ENCODE results near the gene SLC17A9.

SLC17A9 gene

DNA sequence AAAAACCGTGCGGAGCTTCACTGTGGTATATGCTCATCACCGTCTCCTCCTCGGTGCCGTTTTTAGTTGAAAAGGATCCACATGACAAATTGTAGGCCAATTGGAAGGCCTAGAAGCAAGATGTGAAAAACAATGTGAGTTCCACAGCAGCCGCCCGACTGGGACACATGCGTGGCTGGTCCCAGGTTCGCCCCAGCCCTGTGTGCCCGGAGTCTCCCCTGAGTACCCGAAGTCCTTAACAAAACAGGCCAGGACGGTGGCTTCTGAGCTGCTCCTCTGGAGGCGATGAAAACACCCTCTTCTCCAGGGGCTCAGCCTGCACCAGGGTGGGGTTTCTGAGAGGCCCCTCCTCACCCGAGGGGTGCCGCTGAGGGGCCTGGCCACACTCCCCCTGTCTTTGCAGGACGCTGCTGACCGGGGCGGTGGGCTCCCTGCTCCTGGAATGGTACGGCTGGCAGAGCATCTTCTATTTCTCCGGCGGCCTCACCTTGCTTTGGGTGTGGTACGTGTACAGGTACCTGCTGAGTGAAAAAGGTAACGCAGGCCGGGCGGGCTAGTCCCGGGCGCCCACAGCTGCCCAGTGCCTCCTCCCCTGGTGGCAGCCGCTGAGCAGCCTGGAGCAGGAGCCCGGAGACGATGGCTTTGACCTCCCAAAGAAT lies 9.8 kb downstream of the SLC17A9 start:
- Histone ChIP-seq H3K4me3 (ENCODE audit: low read length) (no peak overlapping the region), H3K27ac (ENCODE audit: low read length) (no peak overlapping the region), H3K9me3 (ENCODE audit: insufficient read depth, low read depth, low read length) (no peaks in the 10 kb centered on the region), H3K9ac (ENCODE audit: low read depth, low read length) (no peak overlapping the region), H3K4me1 (ENCODE audit: insufficient read depth, low read length) (no peaks in the 10 kb centered on the region), H3K36me3 (ENCODE audit: insufficient read depth, low read depth, low read length) (peaks cover 7% of the 10 kb centered on the region; the same call in 1 of the 2 replicates), H3K27me3 (ENCODE audit: insufficient read depth, low read length) (no peaks in the 10 kb centered on the region)

DNA sequence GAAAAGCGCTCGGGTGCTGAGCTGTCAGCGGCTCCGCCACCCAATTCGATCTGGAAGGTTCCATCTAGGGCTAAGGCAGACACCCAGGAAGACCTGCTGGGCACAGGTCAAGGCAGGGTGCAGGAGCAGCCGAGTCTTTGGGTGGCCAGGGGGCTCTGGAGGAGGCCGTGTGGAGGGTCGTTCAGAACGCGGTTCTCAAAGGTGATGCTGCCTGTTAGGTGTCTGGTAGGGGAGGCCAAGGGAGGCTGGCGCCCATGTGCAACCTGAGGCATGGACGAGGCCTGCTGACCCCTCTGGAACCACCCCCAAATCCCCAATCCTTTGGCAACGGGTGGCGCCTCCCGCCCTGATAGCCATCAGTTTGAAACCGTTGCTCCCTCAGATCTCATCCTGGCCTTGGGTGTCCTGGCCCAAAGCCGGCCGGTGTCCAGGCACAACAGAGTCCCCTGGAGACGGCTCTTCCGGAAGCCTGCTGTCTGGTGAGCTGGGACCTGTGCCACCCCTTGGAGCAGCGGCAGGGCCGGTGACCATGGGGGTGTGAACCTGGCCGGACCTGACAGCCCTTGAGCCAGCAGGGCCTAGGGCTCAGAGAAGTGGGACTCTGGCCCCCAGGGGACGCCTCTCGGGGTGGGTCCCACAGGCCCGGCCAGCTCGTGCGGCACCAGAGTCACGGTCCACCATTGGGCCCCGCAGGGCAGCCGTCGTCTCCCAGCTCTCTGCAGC lies 10.5 kb downstream of the SLC17A9 start:
- Histone ChIP-seq H3K27me3 (ENCODE audit: insufficient read depth, low read length) (no peaks in the 10 kb centered on the region), H3K36me3 (ENCODE audit: insufficient read depth, low read depth, low read length) (0 out of 2 replicates have a peak, but pooled peaks cover under 1% of the 10 kb centered on the region), H3K9me3 (ENCODE audit: insufficient read depth, low read depth, low read length) (no peaks in the 10 kb centered on the region), H3K9ac (ENCODE audit: low read depth, low read length) (no peak overlapping the region), H3K27ac (ENCODE audit: low read length) (no peak overlapping the region), H3K4me1 (ENCODE audit: insufficient read depth, low read length) (no peaks in the 10 kb centered on the region), H3K4me3 (ENCODE audit: low read length) (no peak overlapping the region)

GRCh38 chr20:62963614-62964397 lies 11.3 kb downstream of the SLC17A9 start:
- H3K27me3 ChIP-seq (ENCODE audit: insufficient read depth, low read length), result no peaks in the 10 kb centered on the region
- H3K4me1 ChIP-seq (ENCODE audit: insufficient read depth, low read length), result no peaks in the 10 kb centered on the region
- H3K9me3 ChIP-seq (ENCODE audit: insufficient read depth, low read depth, low read length), result no peaks in the 10 kb centered on the region
- H3K36me3 ChIP-seq (ENCODE audit: insufficient read depth, low read depth, low read length), result no peaks in the 10 kb centered on the region
- H3K27ac ChIP-seq (ENCODE audit: low read length), result no peak overlapping the region
- no peak overlapping the region for H3K4me3 ChIP-seq (ENCODE audit: low read length)
- H3K9ac ChIP-seq (ENCODE audit: low read depth, low read length), result no peak overlapping the region

GRCh38 chr20:62964700-62965099 lies 12.2 kb downstream of the SLC17A9 start:
- Histone ChIP-seq H3K4me3 (ENCODE audit: low read length) (no peak overlapping the region), H3K9ac (ENCODE audit: low read depth, low read length) (no peak overlapping the region), H3K9me3 (ENCODE audit: insufficient read depth, low read depth, low read length) (no peaks in the 10 kb centered on the region), H3K36me3 (ENCODE audit: insufficient read depth, low read depth, low read length) (no peaks in the 10 kb centered on the region), H3K4me1 (ENCODE audit: insufficient read depth, low read length) (no peaks in the 10 kb centered on the region), H3K27me3 (ENCODE audit: insufficient read depth, low read length) (no peaks in the 10 kb centered on the region), H3K27ac (ENCODE audit: low read length) (no peak overlapping the region)

GRCh38 chr20:62965363-62965771 lies 12.9 kb downstream of the SLC17A9 start:
- Histone ChIP-seq H3K36me3 (ENCODE audit: insufficient read depth, low read depth, low read length) (no peaks in the 10 kb centered on the region), H3K4me3 (ENCODE audit: low read length) (no peak overlapping the region), H3K27me3 (ENCODE audit: insufficient read depth, low read length) (no peaks in the 10 kb centered on the region), H3K9me3 (ENCODE audit: insufficient read depth, low read depth, low read length) (no peaks in the 10 kb centered on the region), H3K4me1 (ENCODE audit: insufficient read depth, low read length) (no peaks in the 10 kb centered on the region), H3K27ac (ENCODE audit: low read length) (no peak overlapping the region), H3K9ac (ENCODE audit: low read depth, low read length) (no peak overlapping the region)

DNA sequence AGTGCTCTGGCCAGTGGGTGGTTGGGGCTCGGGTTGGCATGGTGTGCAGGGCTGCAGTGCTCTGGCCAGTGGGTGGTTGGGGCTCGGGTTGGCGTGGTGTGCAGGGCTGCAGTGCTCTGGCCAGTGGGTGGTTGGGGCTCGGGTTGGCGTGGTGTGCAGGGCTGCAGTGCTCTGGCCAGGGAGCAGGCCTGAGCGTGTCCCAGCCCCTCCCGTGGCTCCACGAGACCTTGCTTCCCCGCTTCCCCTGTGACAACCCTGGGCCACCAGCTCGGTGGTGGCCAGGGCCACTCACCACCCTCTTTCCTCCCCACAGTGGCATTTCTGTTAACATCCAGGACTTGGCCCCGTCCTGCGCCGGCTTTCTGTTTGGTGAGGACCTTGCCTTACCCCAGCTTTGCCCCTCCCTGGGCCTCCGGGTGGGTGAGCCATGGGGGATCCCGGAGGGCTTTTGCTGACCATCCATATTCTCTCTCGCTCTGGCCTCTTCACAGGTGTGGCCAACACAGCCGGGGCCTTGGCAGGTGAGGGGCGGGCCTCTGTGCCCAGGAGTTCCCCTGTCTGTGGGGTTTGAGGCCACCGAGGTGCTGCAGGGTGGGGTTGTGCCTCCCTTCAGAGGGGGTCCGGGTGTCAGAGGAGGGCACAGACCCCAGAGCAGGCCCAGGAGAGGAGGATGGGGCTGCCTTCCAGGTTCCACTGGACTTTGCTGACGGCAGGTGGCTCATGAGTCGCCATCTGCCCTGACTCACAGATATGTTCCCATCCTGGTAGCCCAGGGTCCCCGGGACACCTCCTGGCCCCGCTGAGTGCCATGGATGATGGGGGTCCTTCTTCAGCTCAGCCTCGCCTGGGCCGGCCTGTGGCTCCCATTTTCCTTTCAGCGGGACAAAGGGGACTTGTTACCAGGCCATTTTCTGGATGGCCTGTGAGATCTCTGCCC lies 14.0 kb downstream of the SLC17A9 start:
- H3K27ac ChIP-seq (ENCODE audit: low read length), result no peak overlapping the region
- 0 out of 2 replicates have a peak, but pooled peaks cover 3% of the 10 kb centered on the region for H3K27me3 ChIP-seq (ENCODE audit: insufficient read depth, low read length)
- H3K4me1 ChIP-seq (ENCODE audit: insufficient read depth, low read length), result no peaks in the 10 kb centered on the region
- no peaks in the 10 kb centered on the region for H3K9me3 ChIP-seq (ENCODE audit: insufficient read depth, low read depth, low read length)
- no peaks in the 10 kb centered on the region for H3K36me3 ChIP-seq (ENCODE audit: insufficient read depth, low read depth, low read length)
- H3K4me3 ChIP-seq (ENCODE audit: low read length), result no peak overlapping the region
- H3K9ac ChIP-seq (ENCODE audit: low read depth, low read length), result no peak overlapping the region

DNA sequence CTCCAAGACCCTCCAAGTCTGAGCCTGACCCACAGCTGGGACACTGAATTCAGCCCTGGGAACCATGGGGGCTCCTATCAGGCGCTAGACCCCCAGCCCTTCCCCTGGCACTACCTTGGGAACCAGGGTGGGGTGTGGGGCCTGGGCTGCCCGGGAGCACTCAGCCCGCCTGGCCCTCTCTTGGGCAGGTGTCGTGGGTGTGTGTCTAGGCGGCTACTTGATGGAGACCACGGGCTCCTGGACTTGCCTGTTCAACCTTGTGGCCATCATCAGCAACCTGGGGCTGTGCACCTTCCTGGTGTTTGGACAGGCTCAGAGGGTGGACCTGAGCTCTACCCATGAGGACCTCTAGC lies 14.6 kb downstream of the SLC17A9 start:
- H3K27ac ChIP-seq (ENCODE audit: low read length), result no peak overlapping the region
- no peaks in the 10 kb centered on the region for H3K4me1 ChIP-seq (ENCODE audit: insufficient read depth, low read length)
- peaks cover 10% of the 10 kb centered on the region for H3K27me3 ChIP-seq (ENCODE audit: insufficient read depth, low read length)
- no peaks in the 10 kb centered on the region for H3K9me3 ChIP-seq (ENCODE audit: insufficient read depth, low read depth, low read length)
- no peaks in the 10 kb centered on the region for H3K36me3 ChIP-seq (ENCODE audit: insufficient read depth, low read depth, low read length)
- H3K9ac ChIP-seq (ENCODE audit: low read depth, low read length), result no peak overlapping the region
- H3K4me3 ChIP-seq (ENCODE audit: low read length), result no peak overlapping the region

DNA sequence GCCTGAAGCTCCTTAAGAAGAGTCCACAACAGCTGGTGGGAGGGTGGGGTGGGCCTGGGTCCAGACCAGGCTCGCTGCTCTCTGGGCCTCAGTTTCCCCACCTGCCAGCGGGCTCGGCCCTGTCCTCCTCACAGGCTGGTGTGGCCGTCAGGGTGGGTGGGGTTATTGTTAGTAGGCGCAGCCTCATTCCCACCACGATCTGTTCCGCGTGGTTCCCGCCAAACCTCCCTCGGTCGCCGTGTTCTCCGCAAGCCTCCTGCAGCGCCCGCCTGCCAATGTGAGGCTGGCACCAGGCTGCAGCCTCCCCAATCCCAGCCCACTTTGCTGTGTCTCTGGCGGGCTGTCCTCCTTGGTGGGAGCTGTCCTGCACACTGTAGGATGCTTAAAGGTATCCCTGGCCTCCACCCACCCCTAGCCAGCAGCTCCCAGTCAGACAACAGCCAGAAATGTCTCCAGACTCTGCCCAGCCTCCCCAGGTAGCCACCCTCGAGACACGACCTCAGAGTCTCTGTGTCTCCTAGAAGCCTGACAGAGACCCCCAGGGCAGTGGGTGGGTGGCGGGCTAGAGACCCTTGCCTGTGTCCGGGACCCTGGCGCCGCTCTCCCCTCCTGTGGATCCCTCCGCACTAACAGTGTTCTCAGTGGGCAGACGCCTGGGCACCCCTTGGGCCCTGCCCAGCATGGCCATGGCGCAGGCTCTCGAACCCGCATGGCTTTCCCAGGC lies 15.3 kb downstream of the SLC17A9 start:
- H3K27ac ChIP-seq (ENCODE audit: low read length), result no peak overlapping the region
- H3K9me3 ChIP-seq (ENCODE audit: insufficient read depth, low read depth, low read length), result no peaks in the 10 kb centered on the region
- no peaks in the 10 kb centered on the region for H3K36me3 ChIP-seq (ENCODE audit: insufficient read depth, low read depth, low read length)
- peaks cover 16% of the 10 kb centered on the region for H3K27me3 ChIP-seq (ENCODE audit: insufficient read depth, low read length)
- no peak overlapping the region for H3K4me3 ChIP-seq (ENCODE audit: low read length)
- no peak overlapping the region for H3K9ac ChIP-seq (ENCODE audit: low read depth, low read length)
- H3K4me1 ChIP-seq (ENCODE audit: insufficient read depth, low read length), result no peaks in the 10 kb centered on the region

- Histone ChIP-seq H3K27me3 (ENCODE audit: insufficient read depth, low read length) (peaks cover 24% of the 10 kb centered on the region), H3K4me3 (ENCODE audit: low read length) (no peak overlapping the region), H3K27ac (ENCODE audit: low read length) (no peak overlapping the region)
Measured at GRCh38 chr20:62968378-62969178, 16.1 kb downstream of the SLC17A9 start.

DNA sequence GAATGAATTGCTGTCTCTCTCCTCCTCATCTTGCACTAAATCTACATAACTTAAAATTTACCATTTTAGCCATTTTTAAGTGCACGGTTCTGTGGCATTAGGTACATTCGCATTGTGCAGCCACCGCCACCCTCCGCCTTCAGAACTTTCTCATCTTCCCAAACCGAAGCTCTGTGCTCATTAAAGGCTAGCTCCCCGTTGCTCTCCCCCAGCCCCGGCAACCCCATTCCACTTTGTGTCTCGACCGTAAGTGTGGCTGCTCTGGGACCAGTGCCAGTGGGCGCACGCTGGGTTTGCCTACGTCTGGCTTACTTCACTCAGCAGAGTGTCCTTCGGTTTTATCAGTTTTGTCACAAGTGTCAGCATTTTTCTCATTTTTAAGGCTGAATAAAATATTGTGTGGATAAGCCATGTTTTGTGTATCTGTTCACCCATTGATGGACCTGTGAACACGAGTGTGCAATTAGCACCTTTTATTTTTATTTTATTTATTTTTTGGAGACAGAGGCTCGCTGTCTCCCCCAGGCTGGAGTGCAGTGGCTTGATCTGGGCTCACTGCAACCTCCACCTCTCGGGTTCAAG lies 16.8 kb downstream of the SLC17A9 start:
- no peaks in the 10 kb centered on the region for H3K36me3 ChIP-seq (ENCODE audit: insufficient read depth, low read depth, low read length)
- H3K4me1 ChIP-seq (ENCODE audit: insufficient read depth, low read length), result no peaks in the 10 kb centered on the region
- peaks cover 31% of the 10 kb centered on the region for H3K27me3 ChIP-seq (ENCODE audit: insufficient read depth, low read length)
- no peak overlapping the region for H3K4me3 ChIP-seq (ENCODE audit: low read length)
- H3K9me3 ChIP-seq (ENCODE audit: insufficient read depth, low read depth, low read length), result no peaks in the 10 kb centered on the region
- no peak overlapping the region for H3K27ac ChIP-seq (ENCODE audit: low read length)
- H3K9ac ChIP-seq (ENCODE audit: low read depth, low read length), result no peak overlapping the region

More at GRCh38 chr20:62968378-62969178, 16.1 kb downstream of the SLC17A9 start:
- H3K36me3 ChIP-seq (ENCODE audit: insufficient read depth, low read depth, low read length), result no peaks in the 10 kb centered on the region
- H3K9ac ChIP-seq (ENCODE audit: low read depth, low read length), result no peak overlapping the region
- no peaks in the 10 kb centered on the region for H3K9me3 ChIP-seq (ENCODE audit: insufficient read depth, low read depth, low read length)
- no peaks in the 10 kb centered on the region for H3K4me1 ChIP-seq (ENCODE audit: insufficient read depth, low read length)

Measured in iPS-20b (cell line).